Rectal smooth muscle tissue (tissue), 1 donor: ENCODE data around the gene FUT8.
"Not testable (repeated sequence)": the region's sequence is repeated elsewhere in the genome, so short reads cannot be mapped to it uniquely, and the experiment has no call there.

Source experiments
- H3K27ac ChIP-seq: one replicate; pipeline ENCODE4 v1.7.0; 2013; ENCODE audit warnings: low read depth, low read length, inconsistent platforms
- H3K27me3 ChIP-seq: one replicate; pipeline ENCODE4 v1.7.0; 2013; ENCODE audit warnings: low read length; ENCODE audit not compliant: control insufficient read depth, insufficient read depth
- H3K36me3 ChIP-seq: one replicate; pipeline ENCODE4 v1.7.0; 2013; ENCODE audit warnings: low read length; ENCODE audit not compliant: control insufficient read depth, insufficient read depth
- H3K4me1 ChIP-seq: one replicate; pipeline ENCODE4 v1.7.0; 2013; ENCODE audit warnings: low read length; ENCODE audit not compliant: control insufficient read depth, insufficient read depth
- H3K4me3 ChIP-seq: one replicate; pipeline ENCODE4 v1.7.0; 2013; ENCODE audit warnings: low read length
- H3K9ac ChIP-seq: one replicate; pipeline ENCODE4 v1.7.0; 2013; ENCODE audit warnings: low read length

Gene FUT8

DNA sequence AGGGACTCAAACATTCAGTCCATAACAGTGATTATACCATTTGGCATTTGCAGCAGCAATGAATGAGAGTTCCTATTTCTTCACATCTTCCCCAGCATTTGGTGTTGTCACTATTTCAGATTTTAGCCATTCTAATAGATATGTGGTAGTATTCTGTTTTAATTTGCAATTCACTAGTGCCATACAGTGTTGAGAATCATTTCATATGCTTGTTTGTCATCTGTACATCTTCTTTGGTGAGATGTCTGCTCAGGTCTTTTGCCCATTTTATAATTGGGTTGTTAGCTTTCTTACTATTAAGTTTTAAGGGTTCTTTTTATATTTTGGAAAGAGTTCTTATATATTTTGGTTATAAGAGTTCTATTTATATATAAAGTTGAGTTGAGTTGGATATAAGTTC, 276.5 kb downstream of the FUT8 start:
- H3K27ac ChIP-seq = no peak overlapping the region
- no peak overlapping the region for H3K4me3 ChIP-seq
- no peaks in the 10 kb centered on the region for H3K36me3 ChIP-seq
- H3K27me3 ChIP-seq = no peaks in the 10 kb centered on the region
- H3K4me1 ChIP-seq = no peaks in the 10 kb centered on the region
- no peak overlapping the region for H3K9ac ChIP-seq

DNA sequence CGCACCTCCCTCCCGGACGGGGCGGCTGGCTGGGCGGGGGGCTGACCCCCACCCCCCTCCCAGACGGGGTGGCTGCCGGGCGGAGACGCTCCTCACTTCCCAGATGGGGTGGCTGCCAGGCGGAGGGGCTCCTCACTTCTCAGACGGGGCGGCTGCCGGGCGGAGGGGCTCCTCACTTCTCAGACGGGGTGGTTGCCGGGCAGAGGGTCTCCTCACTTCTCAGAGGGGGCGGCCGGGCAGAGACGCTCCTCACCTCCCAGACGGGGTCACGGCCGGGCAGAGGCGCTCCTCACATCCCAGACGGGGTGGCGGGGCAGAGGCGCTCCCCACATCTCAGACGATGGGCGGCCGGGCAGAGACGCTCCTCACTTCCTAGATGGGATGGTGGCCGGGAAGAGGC, 280.0 kb downstream of the FUT8 start:
- not testable (repeated sequence) for H3K27ac ChIP-seq, H3K4me1 ChIP-seq, H3K9ac ChIP-seq, H3K36me3 ChIP-seq, H3K27me3 ChIP-seq, H3K4me3 ChIP-seq

DNA sequence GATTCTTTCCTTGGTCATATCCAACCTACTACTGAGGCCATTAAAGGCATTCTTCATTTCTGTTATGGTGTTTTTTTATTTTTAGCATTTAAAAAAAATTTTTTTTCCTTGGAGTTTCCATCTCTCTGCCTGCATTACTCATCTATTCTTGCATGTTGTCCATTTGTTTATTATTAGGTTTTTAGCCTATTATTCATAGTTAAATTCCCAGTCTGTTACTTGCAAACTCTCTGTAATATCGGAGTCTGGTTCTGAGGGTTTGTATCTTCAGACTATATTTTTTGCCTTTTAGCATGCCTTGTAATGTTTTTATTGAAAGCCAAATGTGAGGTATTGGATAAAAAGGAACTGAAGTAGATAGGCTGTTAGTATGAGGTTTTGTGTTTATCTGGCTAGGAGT, 284.3 kb downstream of the FUT8 start:
- no peak overlapping the region for H3K27ac ChIP-seq
- H3K4me1 ChIP-seq = no peaks in the 10 kb centered on the region
- H3K4me3 ChIP-seq = no peak overlapping the region
- H3K9ac ChIP-seq = no peak overlapping the region
- no peaks in the 10 kb centered on the region for H3K27me3 ChIP-seq
- H3K36me3 ChIP-seq = no peaks in the 10 kb centered on the region

DNA sequence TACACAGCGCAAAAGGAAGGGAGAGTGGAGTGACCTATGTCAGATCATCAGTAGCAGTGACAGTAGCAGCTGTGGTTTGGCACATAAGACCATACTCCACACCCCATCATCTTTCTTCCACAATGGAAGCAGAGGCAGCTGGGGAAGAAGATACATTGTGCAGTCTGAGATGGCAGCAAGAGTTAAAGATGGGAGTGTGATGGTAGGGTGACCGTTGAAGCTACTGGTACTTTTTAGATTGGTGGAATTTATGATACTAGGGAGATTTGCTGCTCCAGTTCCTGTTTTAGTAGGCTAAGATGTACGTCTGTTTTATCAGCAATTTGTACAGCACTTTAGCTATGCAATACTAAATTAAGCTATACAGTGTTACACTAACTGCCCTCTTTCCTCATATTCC, 291.0 kb downstream of the FUT8 start:
- Histone ChIP-seq H3K4me1 (no peaks in the 10 kb centered on the region), H3K27me3 (no peaks in the 10 kb centered on the region), H3K36me3 (no peaks in the 10 kb centered on the region), H3K4me3 (no peak overlapping the region), H3K27ac (no peak overlapping the region), H3K9ac (no peak overlapping the region)

DNA sequence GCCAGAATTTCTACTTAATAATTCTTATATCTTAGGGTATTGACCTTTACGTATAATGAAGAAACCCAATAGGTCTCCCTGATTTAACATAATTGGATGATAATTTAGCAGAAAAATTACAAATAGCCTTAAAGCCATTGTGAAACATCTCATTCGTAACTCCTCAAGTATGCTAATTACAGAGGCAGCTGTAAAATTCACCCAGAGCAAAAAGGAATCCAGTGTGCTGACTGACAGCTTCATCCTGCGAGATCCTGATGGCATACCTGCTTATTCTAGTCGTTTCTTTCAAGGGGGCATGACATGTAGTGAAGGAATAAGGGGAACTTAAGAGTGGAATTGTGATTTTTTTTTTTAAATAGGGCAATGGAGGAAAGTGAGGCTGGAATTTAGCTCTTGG, 291.5 kb downstream of the FUT8 start:
- H3K27me3 ChIP-seq = no peaks in the 10 kb centered on the region
- H3K27ac ChIP-seq = no peak overlapping the region
- H3K4me3 ChIP-seq = no peak overlapping the region
- no peaks in the 10 kb centered on the region for H3K4me1 ChIP-seq
- no peaks in the 10 kb centered on the region for H3K36me3 ChIP-seq
- no peak overlapping the region for H3K9ac ChIP-seq

DNA sequence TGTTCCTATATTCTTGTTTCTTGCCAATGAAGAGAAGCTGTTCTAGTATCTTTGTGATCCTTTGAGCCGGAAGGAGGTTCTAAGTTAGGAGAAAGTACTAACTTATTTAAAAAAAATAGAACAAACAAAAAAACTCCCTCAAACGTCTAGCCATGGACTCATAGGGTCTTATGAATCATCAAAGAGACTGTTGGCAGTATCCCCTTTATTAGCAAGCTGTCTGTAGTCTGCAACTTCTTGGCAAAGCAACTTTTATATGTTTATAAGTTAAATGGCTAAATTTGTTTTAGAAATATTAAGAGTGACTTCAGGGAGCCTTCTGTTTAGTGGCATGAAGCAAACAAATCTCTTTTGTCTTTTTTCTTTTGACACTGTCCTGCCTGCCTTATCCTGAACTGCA, 291.9 kb downstream of the FUT8 start:
- Histone ChIP-seq H3K27me3 (no peaks in the 10 kb centered on the region), H3K4me1 (no peaks in the 10 kb centered on the region), H3K4me3 (no peak overlapping the region), H3K27ac (no peak overlapping the region), H3K36me3 (no peaks in the 10 kb centered on the region), H3K9ac (no peak overlapping the region)

DNA sequence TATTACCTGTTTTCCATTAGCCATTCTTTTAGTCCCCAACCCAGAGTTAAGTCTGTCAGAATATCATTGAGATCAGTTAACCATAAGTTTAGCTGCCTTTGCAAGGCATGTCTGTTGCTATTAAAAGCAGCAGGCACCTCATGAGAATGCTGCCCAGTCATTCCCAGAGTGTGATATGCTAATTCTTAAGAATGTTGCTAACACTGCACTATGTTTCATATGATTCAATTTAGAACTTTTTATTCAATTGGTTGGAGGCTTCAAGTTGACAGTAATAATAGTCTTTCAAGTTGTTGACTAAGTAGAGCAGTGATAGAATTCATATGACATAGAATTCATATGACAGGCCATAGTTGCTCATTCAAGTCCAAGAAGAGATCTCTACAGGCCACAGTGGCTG, 292.3 kb downstream of the FUT8 start:
- Histone ChIP-seq H3K27ac (no peak overlapping the region), H3K27me3 (no peaks in the 10 kb centered on the region), H3K4me1 (no peaks in the 10 kb centered on the region)

DNA sequence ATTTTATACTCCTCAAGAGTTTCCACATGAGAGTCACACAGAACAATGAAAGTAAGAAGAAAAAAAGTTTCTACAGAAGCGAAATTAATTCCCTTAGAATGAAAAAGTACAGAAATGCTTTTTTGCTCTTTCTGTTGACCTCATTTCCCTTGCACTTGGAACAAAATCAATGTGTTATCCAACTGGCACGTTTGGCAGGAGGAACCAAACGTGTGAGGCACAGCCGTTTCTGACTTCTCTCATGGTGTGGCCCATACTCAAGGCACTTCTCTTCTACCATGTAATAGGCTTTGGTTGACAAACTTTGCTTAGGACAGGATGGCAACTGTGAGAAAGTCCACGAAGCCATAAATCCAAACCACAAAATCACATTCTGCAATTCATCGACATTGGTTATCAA, 297.0 kb downstream of the FUT8 start:
- Histone ChIP-seq H3K4me1 (no peaks in the 10 kb centered on the region), H3K9ac (no peak overlapping the region), H3K36me3 (no peaks in the 10 kb centered on the region), H3K27ac (no peak overlapping the region), H3K4me3 (no peak overlapping the region), H3K27me3 (no peaks in the 10 kb centered on the region)

More for the DNA sequence above, 292.3 kb downstream of the FUT8 start:
- Histone ChIP-seq H3K9ac (no peak overlapping the region), H3K36me3 (no peaks in the 10 kb centered on the region), H3K4me3 (no peak overlapping the region)

DNA sequence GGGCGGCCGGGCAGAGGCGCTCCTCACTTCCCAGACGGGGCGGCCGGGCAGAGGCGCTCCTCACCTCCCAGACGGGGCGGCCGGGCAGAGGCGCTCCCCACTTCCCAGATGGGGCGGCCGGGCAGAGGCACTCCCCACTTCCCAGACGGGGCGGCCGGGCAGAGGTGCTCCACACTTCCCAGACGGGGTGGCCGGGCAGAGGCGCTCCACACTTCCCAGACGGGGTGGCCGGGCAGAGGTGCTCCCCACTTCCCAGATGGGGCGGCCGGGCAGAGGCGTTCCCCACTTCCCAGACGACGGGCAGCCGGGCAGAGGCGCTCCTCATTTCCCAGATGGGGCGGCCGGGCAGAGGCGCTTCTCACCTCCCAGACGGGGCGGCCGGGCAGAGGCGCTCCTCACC, 304.3 kb downstream of the FUT8 start:
- not testable (repeated sequence) for H3K9ac ChIP-seq, H3K4me1 ChIP-seq, H3K27ac ChIP-seq, H3K36me3 ChIP-seq, H3K27me3 ChIP-seq, H3K4me3 ChIP-seq

DNA sequence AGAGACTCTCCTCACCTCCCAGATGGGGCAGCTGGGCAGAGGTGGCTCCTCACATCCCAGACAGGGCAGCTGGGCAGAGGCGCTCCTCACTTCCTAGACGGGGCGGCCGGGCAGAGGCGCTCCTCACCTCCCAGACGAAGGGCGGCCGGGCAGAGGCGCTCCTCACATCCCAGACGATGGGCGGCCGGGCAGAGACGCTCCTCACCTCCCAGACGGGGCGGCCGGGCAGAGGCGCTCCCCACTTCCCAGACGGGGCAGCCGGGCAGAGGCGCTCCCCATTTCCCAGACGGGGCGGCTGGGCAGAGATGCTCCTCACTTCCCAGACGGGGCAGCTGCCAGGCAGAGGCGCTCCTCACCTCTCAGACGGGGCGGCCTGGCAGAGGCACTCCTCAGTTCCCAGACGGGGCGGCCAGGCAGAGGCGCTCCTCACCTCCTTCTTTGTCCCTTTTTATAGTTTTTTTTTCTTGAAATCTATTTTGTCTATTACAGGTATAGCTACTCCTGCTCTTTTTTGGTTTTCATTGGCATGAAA, 304.9 kb downstream of the FUT8 start:
- not testable (repeated sequence) for H3K36me3 ChIP-seq, H3K4me1 ChIP-seq, H3K27ac ChIP-seq, H3K27me3 ChIP-seq, H3K9ac ChIP-seq, H3K4me3 ChIP-seq

DNA sequence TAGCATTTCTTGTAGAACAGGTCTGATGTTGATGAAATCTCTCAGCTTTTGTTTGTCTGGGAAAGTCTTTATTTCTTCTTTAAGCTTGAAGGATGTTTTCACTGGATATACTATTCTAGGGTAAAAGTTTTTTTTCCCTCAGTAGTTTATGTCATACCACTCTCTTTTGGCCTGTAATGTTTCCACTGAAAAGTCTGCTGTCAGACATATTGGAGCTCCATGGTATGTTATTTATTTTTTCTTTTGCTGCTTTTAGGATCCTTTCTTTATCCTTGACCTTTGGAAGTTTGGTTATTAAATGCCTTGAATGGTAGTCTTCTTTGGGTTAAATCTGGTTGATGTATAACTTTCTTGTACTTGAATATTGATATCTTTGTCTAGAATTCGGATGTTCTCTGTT, 306.1 kb downstream of the FUT8 start:
- no peaks in the 10 kb centered on the region for H3K36me3 ChIP-seq
- H3K27me3 ChIP-seq = no peaks in the 10 kb centered on the region
- H3K4me1 ChIP-seq = no peaks in the 10 kb centered on the region
- no peak overlapping the region for H3K27ac ChIP-seq
- no peak overlapping the region for H3K9ac ChIP-seq
- no peak overlapping the region for H3K4me3 ChIP-seq

DNA sequence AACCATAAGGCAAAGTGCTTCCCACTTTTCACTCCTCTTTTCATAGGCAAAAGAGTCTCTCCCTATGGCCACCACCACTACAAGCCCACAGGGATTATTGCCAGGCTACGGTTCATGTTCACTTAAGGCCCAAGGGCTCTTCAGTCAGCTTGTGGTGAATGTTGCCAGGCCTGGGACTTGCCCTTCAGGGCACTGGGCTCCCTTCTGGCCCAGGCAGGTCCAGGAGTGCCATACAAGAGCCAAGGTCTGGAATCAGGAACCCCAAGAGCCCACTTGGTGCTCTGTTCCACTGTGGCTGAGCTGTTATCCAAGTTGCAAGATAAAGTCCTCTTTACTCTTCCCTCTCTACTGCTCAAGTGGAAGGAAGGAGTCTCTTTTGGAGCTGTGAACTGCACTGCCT, 307.6 kb downstream of the FUT8 start:
- no peak overlapping the region for H3K4me3 ChIP-seq
- no peak overlapping the region for H3K27ac ChIP-seq
- H3K36me3 ChIP-seq = no peaks in the 10 kb centered on the region
- H3K4me1 ChIP-seq = no peaks in the 10 kb centered on the region
- H3K9ac ChIP-seq = no peak overlapping the region
- H3K27me3 ChIP-seq = no peaks in the 10 kb centered on the region

DNA sequence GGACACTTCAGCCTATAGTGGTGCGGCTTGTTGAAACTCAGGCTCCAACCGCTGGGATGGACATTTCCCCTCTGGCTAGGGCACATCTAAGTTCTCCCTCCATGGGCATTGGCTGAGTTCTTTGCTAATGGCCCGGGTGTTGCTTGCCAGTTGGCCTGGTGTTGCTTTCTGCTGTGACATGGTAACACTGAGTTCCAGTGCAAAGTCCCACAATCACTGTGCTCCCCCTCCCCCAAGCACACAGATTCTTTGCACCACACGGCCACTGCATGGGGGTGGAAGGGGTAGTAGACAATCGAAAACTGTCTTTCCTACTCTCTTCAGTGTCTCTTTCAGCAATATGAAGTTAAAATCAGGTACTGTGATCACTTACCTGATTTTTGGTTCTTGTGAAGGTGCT, 308.2 kb downstream of the FUT8 start:
- no peak overlapping the region for H3K9ac ChIP-seq
- H3K36me3 ChIP-seq = no peaks in the 10 kb centered on the region
- no peaks in the 10 kb centered on the region for H3K27me3 ChIP-seq
- no peaks in the 10 kb centered on the region for H3K4me1 ChIP-seq
- no peak overlapping the region for H3K27ac ChIP-seq
- no peak overlapping the region for H3K4me3 ChIP-seq
